Epithelial cell of alveolus of lung (primary cell): ENCODE data around the gene HLA-C. TPM values are rescaled to one million over a fixed set of nuclear protein-coding genes. Genes with fewer than 3 reads are reported as not detected.

Source experiments
- total RNA-seq: library from RNA; depleted of rRNA; stranded (reverse); fragments of >200 nt; gene quantifications from 2 replicates; pipeline ENCODE4 v1.2.1, GENCODE V29; 2015

Gene HLA-C
- total RNA-seq = 494 and 516 TPM in 2 replicates

GRCh38 chr6:31271641-31272357 lies at the start of gene HLA-C:
TSS of gene HLA-C (minus strand) at chr6:31272092. CDS start at chr6:31272071, 21 bp downstream.

Other genes with a start within 250 kb of the HLA-C start
- gene C6orf15, start 159.5 kb downstream of the HLA-C start, total RNA-seq = 0.65 TPM in 1 of 2 replicates, not detected in the other
- gene PSORS1C1, start 157.3 kb downstream of the HLA-C start, total RNA-seq = under 0.01 and 0.16 TPM in 2 replicates
- 0.13 TPM in 1 of 2 replicates, not detected in the other for gene CDSN, start 151.6 kb downstream of the HLA-C start, total RNA-seq
- not detected in 2 replicates for gene PSORS1C2, start 133.0 kb downstream of the HLA-C start, total RNA-seq
- 15.9 and 17.8 TPM in 2 replicates for gene CCHCR1, start 114.3 kb downstream of the HLA-C start, total RNA-seq
- gene TCF19, start 113.5 kb downstream of the HLA-C start, total RNA-seq = 2.7 and 21.2 TPM in 2 replicates
- not detected in 2 replicates for gene POU5F1, start 101.4 kb downstream of the HLA-C start, total RNA-seq
- gene HLA-B, start 85.1 kb upstream of the HLA-C start, total RNA-seq = 289 and 417 TPM in 2 replicates
- gene MICA, start 131.5 kb upstream of the HLA-C start, total RNA-seq = 13.7 and 29.2 TPM in 2 replicates
- gene MICB, start 226.1 kb upstream of the HLA-C start, total RNA-seq = 1.8 and 23.1 TPM in 2 replicates